ENCODE results near the gene SMG6.

Gene SMG6

DNA sequence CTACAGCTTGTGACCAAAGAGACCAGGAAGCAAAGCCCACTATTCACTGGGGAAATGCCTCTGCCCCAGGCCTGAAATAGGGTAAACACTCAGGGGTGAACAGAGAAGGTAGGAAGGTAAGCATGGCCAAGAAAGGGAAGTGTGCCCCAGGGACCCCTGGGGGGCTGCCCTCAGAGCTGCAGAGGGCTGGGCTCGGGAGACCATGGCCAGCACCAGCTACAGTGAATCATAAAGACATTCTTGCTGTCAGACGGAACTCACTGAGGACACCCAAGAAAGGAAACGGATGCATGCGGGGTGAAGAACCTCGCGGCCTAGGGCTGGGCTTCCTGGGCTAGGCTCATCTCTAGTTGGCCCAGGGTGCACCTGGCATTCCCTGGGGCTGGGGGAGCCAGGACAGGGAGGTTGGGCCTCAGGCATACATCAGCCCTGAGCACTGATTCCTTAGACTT lies 239.0 kb downstream of the SMG6 start:
- TF ChIP-seq, protein P1, sequence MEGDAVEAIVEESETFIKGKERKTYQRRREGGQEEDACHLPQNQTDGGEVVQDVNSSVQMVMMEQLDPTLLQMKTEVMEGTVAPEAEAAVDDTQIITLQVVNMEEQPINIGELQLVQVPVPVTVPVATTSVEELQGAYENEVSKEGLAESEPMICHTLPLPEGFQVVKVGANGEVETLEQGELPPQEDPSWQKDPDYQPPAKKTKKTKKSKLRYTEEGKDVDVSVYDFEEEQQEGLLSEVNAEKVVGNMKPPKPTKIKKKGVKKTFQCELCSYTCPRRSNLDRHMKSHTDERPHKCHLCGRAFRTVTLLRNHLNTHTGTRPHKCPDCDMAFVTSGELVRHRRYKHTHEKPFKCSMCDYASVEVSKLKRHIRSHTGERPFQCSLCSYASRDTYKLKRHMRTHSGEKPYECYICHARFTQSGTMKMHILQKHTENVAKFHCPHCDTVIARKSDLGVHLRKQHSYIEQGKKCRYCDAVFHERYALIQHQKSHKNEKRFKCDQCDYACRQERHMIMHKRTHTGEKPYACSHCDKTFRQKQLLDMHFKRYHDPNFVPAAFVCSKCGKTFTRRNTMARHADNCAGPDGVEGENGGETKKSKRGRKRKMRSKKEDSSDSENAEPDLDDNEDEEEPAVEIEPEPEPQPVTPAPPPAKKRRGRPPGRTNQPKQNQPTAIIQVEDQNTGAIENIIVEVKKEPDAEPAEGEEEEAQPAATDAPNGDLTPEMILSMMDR (IDR thresholded peaks at IDR 0.05; ENCODE audit: extremely low read depth, insufficient read depth, missing control alignments), result no peak
- DNase-seq (ENCODE audit: low spot score), result no peak
- in situ Hi-C loops (cut with MboI; ENCODE audit: low pct_unique_long_range_greater_than_20kb, low sequenced_read_pairs, unreplicated experiment), result loop anchor here (10.0 kb wide), 1 partner anchor 180 kb away; no protein-coding TSS in a partner anchor

DNA sequence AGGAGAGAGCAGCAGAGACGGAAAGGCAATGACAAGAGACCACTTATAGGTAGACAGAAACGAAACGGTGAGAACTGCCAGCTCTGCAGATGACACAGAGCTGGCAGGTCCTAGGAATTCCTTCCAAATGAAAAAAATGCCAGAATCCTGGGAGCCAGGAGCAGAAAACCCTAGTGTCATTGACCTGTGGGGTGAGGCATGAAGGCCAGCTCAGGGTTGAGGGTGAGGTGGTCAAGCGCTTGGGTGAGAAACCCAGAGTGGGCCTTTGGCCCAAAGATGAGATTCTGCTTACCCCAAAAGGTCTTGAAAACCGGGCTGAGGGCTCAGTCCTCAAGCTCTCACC lies 239.5 kb downstream of the SMG6 start:
- in situ Hi-C loops (cut with MboI; ENCODE audit: low pct_unique_long_range_greater_than_20kb, low sequenced_read_pairs, unreplicated experiment), result loop anchor here (10.0 kb wide), 1 partner anchor 181 kb away; no protein-coding TSS in a partner anchor

DNA sequence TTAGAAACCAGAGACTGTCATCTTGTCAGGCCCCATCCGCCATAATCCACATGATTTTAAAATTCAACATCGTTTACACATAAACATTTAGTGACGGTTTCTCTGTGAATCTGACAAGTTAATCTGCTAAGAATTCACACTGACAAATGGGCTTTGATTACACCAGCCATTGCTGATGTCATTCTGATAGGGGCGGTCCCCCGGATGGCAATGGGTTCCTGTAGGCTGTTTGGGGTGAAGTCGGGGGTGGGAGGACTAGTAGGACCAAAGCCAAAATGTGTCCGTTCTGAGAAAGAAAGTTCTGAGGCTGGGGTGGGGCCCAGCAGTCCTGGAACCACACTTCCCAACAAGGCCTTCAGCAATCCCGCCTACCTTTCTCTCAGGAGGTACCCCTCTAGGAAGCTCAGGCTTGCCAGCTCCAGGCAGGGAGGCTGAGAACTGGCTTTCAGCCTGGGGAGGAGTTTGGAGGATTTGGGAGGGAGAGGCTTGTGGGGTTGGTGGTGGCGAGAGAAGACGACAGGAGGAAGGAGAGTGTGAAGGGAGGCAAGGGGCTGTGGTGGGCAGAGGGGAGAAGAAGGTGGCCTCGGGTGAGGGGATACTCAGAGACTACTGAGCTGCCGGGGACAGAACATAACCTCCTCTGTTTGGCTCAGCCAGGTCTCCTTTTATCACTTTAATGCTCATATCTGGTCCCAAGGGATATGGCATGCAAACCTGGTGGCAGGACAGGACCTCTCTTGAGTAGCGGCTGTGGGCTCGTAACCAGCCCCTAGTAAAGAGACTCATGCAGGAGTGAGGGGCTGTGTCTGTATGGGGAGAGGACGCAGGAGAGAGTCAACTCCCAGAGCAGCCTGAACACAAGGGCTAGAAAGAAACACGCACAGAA lies 240.1 kb downstream of the SMG6 start:
- in situ Hi-C loops (cut with MboI; ENCODE audit: low pct_unique_long_range_greater_than_20kb, low sequenced_read_pairs, unreplicated experiment), result loop anchor here (10.0 kb wide), 1 partner anchor 181 kb away; no protein-coding TSS in a partner anchor
- no peak for DNase-seq (ENCODE audit: low spot score)
- TF ChIP-seq, protein P1 (IDR thresholded peaks at IDR 0.05; ENCODE audit: extremely low read depth, insufficient read depth, missing control alignments), result no peak

More for the DNA sequence above, 239.5 kb downstream of the SMG6 start:
- no peak for DNase-seq (ENCODE audit: low spot score)
- TF ChIP-seq, protein P1 (IDR thresholded peaks at IDR 0.05; ENCODE audit: extremely low read depth, insufficient read depth, missing control alignments), result no peak

DNA sequence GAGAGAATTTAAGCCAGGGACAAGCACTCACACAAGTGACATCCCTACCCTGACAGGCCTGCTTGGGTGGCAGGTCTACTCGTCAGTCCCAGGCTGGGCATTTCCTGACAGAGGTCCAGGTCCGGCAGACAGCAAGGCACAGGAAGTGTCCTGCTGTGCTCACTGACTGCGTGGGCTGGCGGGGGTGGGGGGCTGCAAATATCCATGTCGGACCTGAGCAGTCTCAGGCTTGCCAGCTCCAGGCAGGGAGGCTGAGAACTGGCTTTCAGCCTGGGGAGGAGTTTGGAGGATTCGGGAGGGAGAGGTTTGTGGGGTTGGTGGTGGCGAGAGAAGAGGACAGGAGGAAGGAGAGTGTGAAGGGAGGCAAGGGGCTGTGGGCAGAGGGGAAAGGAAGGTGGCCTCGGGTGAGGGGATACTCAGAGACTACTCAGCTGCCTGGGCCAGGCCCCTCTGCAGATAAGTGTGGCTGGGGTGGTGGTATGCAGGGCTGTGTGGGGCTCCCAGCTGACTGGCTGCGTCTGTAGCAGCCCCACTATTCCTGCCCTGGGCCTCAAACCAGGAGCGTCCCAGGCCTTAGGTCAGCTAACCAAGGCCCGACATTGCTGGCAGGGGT lies 240.9 kb downstream of the SMG6 start:
- in situ Hi-C loops (cut with MboI; ENCODE audit: low pct_unique_long_range_greater_than_20kb, low sequenced_read_pairs, unreplicated experiment), result loop anchor here (10.0 kb wide), 1 partner anchor 182 kb away; no protein-coding TSS in a partner anchor
- no peak for DNase-seq (ENCODE audit: low spot score)
- TF ChIP-seq, protein P1 (IDR thresholded peaks at IDR 0.05; ENCODE audit: extremely low read depth, insufficient read depth, missing control alignments), result no peak

DNA sequence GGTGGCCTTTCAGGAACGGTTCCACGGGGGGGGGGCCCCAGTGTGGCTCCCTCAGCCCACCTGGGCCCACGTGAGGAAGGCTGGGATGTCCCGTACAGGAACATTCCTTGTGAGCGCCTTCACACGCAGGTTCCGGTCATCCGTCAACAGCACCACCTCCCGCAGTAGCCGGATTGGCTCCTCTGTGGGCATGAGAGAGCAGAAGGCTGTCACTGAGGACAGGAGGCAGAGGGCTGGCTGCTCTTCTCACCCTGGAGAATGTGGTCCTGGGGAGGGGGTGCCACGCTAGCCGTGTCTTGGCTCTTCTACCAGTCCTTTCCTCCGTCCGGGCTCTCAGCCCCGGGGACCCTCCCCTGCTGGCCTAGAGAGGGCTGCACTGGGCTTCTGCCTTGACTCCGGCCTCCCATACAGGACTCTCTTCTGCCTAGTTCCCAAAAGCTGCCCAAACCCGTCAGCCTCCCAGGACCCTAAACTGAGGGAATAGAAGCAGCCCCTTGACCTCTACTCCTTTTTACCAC lies 242.1 kb downstream of the SMG6 start:
- in situ Hi-C loops (cut with MboI; ENCODE audit: low pct_unique_long_range_greater_than_20kb, low sequenced_read_pairs, unreplicated experiment), result loop anchor here (10.0 kb wide), 1 partner anchor 183 kb away; no protein-coding TSS in a partner anchor
- no peak for DNase-seq (ENCODE audit: low spot score)
- TF ChIP-seq, protein P1 (IDR thresholded peaks at IDR 0.05; ENCODE audit: extremely low read depth, insufficient read depth, missing control alignments), result no peak

DNA sequence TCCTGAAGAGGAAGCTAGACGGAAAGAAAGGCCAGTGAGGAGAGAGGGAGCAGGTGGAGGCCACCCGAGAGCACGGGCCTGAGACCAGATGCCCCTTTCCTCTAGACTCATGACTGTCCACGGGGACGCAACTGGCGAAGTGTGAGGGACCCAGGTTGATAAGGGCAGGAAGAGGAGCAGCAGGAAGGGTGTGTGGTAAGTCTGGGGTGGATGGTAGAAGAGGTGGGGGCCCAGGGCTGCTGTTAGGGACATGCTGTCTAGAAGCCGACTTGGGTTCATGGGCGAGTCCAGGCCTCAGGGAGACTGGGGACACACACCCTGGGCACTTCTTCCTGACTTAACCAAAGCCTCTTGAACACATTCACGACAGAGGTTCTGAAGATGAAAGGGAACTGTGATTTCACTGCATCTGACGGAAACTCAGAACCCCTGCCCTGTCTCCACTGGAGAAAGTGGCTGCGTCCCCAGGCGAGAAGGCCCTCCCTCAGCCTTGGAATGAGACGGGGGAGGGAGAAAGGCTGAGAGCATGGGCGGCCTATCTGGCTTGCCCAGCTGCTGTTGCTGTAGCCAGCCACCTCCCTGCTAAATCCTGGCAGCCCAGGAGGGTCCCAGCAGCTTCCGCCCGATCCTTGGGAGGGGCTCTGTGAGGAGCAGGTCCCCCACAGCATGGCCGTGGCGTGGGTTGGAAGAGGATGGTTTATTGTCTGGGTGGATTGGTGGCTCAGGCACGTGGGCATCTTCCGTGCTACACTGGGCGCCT lies 242.7 kb downstream of the SMG6 start:
- in situ Hi-C loops (cut with MboI; ENCODE audit: low pct_unique_long_range_greater_than_20kb, low sequenced_read_pairs, unreplicated experiment), result loop anchor here (10.0 kb wide), 1 partner anchor 184 kb away; no protein-coding TSS in a partner anchor
- DNase-seq (ENCODE audit: low spot score), result no peak
- TF ChIP-seq, protein P1 (IDR thresholded peaks at IDR 0.05; ENCODE audit: extremely low read depth, insufficient read depth, missing control alignments), result no peak

All from GM13977 (cell line).